HL-60 (cell line): Measurements from ENCODE around the gene ABCC5.
A peak's percentile ranks its signal among the peaks of the same experiment; 100 is the strongest.

Experiments
- GABPA ChIP-seq: IDR thresholded peaks from 2 replicates; pipeline ENCODE4 v1.6.1; 2012; ENCODE audit warnings: low read depth
- REST ChIP-seq: IDR thresholded peaks from 2 replicates; pipeline ENCODE4 v1.6.1; 2012; ENCODE audit warnings: low read depth; ENCODE audit not compliant: insufficient replicate concordance
- SPI1 ChIP-seq: IDR thresholded peaks from 2 replicates; pipeline ENCODE4 v1.6.1; 2012; ENCODE audit warnings: low read depth, mild to moderate bottlenecking, borderline replicate concordance
- TF ChIP-seq, protein P1 (sequence below): IDR thresholded peaks from one replicate; pipeline ENCODE4 v1.5.1; 2011; ENCODE audit warnings: low read length, control low read depth, inconsistent platforms; ENCODE audit not compliant: insufficient read depth

DNA sequence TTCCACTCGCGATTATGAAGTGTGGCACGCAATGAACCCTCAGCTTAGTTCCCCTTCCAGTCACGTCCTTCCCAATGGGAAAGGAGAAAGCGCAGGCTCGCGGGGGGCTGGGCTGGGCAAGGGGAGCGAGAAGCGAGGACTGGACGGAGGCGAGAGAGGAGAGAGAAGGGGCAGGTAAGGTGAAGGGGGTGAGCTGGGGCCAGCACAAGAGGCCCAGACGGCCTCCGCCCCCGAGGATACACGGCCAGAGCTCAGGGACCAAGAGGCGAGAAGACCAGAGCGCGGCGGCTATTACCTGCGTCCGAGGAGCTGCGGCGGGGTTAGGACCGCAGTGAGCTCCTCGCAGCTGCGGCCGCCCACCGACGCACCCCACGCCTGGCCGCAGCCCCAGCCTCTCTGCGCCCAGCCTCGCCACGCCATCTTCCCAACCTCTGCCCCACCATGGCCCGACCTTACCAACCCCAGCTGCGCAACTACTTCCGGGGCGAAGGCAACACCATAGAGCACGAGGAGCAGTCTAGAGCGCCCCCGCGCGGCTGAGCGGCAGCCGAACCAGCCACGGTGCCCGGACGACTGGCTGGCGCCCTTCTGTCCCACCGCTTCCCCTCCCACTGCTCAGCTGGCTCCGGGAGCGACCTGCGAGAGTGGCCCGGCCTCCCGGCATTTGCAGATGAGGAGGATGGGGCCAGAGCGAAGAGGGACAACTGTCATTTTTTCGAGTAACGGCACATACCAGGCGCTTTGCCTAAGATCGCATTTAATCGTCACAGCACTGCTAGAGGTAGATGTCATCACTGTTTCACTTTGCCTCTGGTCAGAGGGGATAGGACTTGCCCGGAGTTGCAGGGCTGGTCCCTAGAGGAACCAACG, 133.0 kb downstream of the ABCC5 start, which contains the start of gene PARL:
- TF ChIP-seq, protein P1, sequence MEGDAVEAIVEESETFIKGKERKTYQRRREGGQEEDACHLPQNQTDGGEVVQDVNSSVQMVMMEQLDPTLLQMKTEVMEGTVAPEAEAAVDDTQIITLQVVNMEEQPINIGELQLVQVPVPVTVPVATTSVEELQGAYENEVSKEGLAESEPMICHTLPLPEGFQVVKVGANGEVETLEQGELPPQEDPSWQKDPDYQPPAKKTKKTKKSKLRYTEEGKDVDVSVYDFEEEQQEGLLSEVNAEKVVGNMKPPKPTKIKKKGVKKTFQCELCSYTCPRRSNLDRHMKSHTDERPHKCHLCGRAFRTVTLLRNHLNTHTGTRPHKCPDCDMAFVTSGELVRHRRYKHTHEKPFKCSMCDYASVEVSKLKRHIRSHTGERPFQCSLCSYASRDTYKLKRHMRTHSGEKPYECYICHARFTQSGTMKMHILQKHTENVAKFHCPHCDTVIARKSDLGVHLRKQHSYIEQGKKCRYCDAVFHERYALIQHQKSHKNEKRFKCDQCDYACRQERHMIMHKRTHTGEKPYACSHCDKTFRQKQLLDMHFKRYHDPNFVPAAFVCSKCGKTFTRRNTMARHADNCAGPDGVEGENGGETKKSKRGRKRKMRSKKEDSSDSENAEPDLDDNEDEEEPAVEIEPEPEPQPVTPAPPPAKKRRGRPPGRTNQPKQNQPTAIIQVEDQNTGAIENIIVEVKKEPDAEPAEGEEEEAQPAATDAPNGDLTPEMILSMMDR, result peak; percentile 78
- TF ChIP-seq REST (peak; percentile 54), GABPA (peak; percentile 88), SPI1 (no peak)
